Right lung (tissue), 5 donors: Measurements from ENCODE around the gene MBD3L5. TPM values are rescaled to one million over a fixed set of nuclear protein-coding genes. Genes with fewer than 3 reads are reported as not detected.

Source experiments
- polyA plus RNA-seq, 5 donors: library from polyadenylated mRNA; unstranded; fragments of 120-200 nt; gene quantifications; one replicate each; pipeline versions ENCODE4 v1.2.1 to v1.2.3, GENCODE V29; 2013; ENCODE audit warnings: inconsistent platforms in 1 of 5, low replicate concordance in 1 of 5; ENCODE audit not compliant: insufficient read length in 5 of 5, insufficient read depth in 1 of 5

The MBD3L5 gene
- polyA plus RNA-seq, 5 donors, result not detected

Other genes starting within 250 kb of the MBD3L5 start
- under 1 TPM; 0.12 to 0.42 (median 0.21) TPM for gene ADGRE1, start 143.0 kb upstream of the MBD3L5 start, polyA plus RNA-seq
- gene MBD3L2B, start 9.1 kb upstream of the MBD3L5 start, polyA plus RNA-seq, result not detected
- not detected for gene MBD3L4, start 9.6 kb downstream of the MBD3L5 start, polyA plus RNA-seq
- gene MBD3L2, start 18.7 kb downstream of the MBD3L5 start, polyA plus RNA-seq, result not detected
- gene MBD3L3, start 28.1 kb downstream of the MBD3L5 start, polyA plus RNA-seq, result not detected
- gene ZNF557, start 39.1 kb downstream of the MBD3L5 start, polyA plus RNA-seq, result 10 to 100 TPM in 1 of 5 donors, 1 to 10 TPM in 4; 7.0 to 10.2 (median 8.1) TPM